NCI-H2081 (cell line): ENCODE data around the gene TWIST1.
A peak's percentile ranks its signal among the peaks of the same experiment; 100 is the strongest.

ENCODE experiments used
- DNase-seq, 2 experiments: peaks; one replicate each; lab custom pipeline; 2025; lab: John Stamatoyannopoulos, UW

TWIST1 gene

GRCh38 chr7:19117091-19117869 lies at the start of gene TWIST1:
Gene TWIST1, minus strand, starts transcription at chr7:19117636. Its CDS starts 315 bp downstream, at chr7:19117321.
- DNase-seq: peak; percentile 66 to 73

GRCh38 chr7:19161671-19162070 lies 44.2 kb upstream of the TWIST1 start:
- no peak for DNase-seq

GRCh38 chr7:19146699-19147098 lies 29.3 kb upstream of the TWIST1 start:
- DNase-seq: peak in 1 of 2 experiments; percentile 27

- peak; percentile 62 to 81 for DNase-seq
Measured at GRCh38 chr7:19145434-19146115, 28.1 kb upstream of the TWIST1 start.

GRCh38 chr7:19144661-19145433 lies 27.4 kb upstream of the TWIST1 start, which contains the start of gene FERD3L:
Gene FERD3L, minus strand, starts transcription at chr7:19145421. Its CDS starts 59 bp downstream, at chr7:19145362.
- peak in 1 of 2 experiments; percentile 46 for DNase-seq

GRCh38 chr7:19143881-19144574 lies 26.6 kb upstream of the TWIST1 start:
- peak in 1 of 2 experiments; percentile 24 for DNase-seq

- DNase-seq: no peak
Measured at GRCh38 chr7:19139706-19140327, 22.4 kb upstream of the TWIST1 start.

- DNase-seq: no peak
Measured at GRCh38 chr7:19133886-19134285, 16.4 kb upstream of the TWIST1 start.

GRCh38 chr7:19133390-19133789 lies 16.0 kb upstream of the TWIST1 start:
- DNase-seq: peak in 1 of 2 experiments; percentile 57

- no peak for DNase-seq
Measured at GRCh38 chr7:19128856-19129255, 11.4 kb upstream of the TWIST1 start.

- peak; percentile 64 to 83 for DNase-seq
Measured at GRCh38 chr7:19121977-19122588, 4.6 kb upstream of the TWIST1 start.

- no peak for DNase-seq
Measured at GRCh38 chr7:19119870-19120486, 2.5 kb upstream of the TWIST1 start.

GRCh38 chr7:19119372-19119771 lies 1.9 kb upstream of the TWIST1 start:
- no peak for DNase-seq

- no peak for DNase-seq
Measured at GRCh38 chr7:19118636-19119371, 1.4 kb upstream of the TWIST1 start.

GRCh38 chr7:19117870-19118608 lies 603 bp upstream of the TWIST1 start:
- DNase-seq: peak in 1 of 2 experiments; percentile 31

- DNase-seq: peak; percentile 55 to 75
Measured at GRCh38 chr7:19116121-19117090, 1.0 kb downstream of the TWIST1 start.

- DNase-seq: no peak
Measured at GRCh38 chr7:19114551-19114855, 2.9 kb downstream of the TWIST1 start.
